Gastrocnemius medialis (tissue), 4 donors: ENCODE measurements around the gene C1orf210. TPM values are rescaled to one million over a fixed set of nuclear protein-coding genes. Genes with fewer than 3 reads are reported as not detected.

ENCODE experiments used
- ATAC-seq, 2 donors: fragments of 150-250 bp; one replicate each; pipeline ENCODE4 v1.9.1; 2016
- DNase-seq, 2 donors: peaks; one replicate each; pipeline ENCODE4 v3.0.0-alpha.2; 2019
- H3K27ac ChIP-seq, 4 donors: fragments of 200-600 bp; sonication (generic); 1 replicate in 1 of 4; 2 replicates in 3 of 4; pipeline ENCODE4 v1.5.1; 2016 to 2018; ENCODE audit warnings: mild to moderate bottlenecking in 2 of 4, moderate library complexity in 1 of 4
- H3K27me3 ChIP-seq, 3 donors: fragments of 200-600 bp; sonication (generic) in 2 of 3; 1 replicate in 1 of 3; 2 replicates in 2 of 3; pipeline versions ENCODE4 v1.5.1 to v1.6.0; 2016 to 2019; ENCODE audit warnings: mild to moderate bottlenecking in 1 of 3, moderate library complexity in 1 of 3
- H3K36me3 ChIP-seq, 2 donors: fragments of 200-600 bp; sonication (generic) in 1 of 2; one replicate each; pipeline ENCODE4 v1.5.1; 2017 to 2018
- H3K4me1 ChIP-seq, 2 donors: fragments of 200-600 bp; sonication (generic) in 1 of 2; one replicate each; pipeline ENCODE4 v1.5.1; 2016 to 2017; ENCODE audit warnings: mild to moderate bottlenecking in 2 of 2
- H3K4me3 ChIP-seq, 4 donors: fragments of 200-600 bp; sonication (generic) in 3 of 4; 1 replicate in 1 of 4; 2 replicates in 3 of 4; pipeline ENCODE4 v1.5.1; 2016 to 2019; ENCODE audit warnings: mild to moderate bottlenecking in 2 of 4
- H3K9me3 ChIP-seq, 3 donors: fragments of 200-600 bp; sonication (generic) in 2 of 3; 1 replicate in 1 of 3; 2 replicates in 2 of 3; pipeline ENCODE4 v1.5.1; 2016 to 2019
- CTCF ChIP-seq, 5 experiments: fragments of 450-650 bp in 3 of 5; fragments of 200-600 bp in 2 of 5; sonication (generic) in 2 of 5; IDR thresholded peaks in 4 of 5; conservative IDR thresholded peaks in 1 of 5; 1 replicate in 4 of 5; 2 replicates in 1 of 5; pipeline ENCODE4 v1.5.1; 2016 to 2019; ENCODE audit warnings: antibody characterized with exemption in 5 of 5, mild to moderate bottlenecking in 3 of 5, moderate library complexity in 3 of 5
- POLR2A ChIP-seq, 2 donors: fragments of 450-650 bp; IDR thresholded peaks; one replicate each; pipeline ENCODE4 v1.6.1; 2017; ENCODE audit warnings: antibody characterized with exemption in 2 of 2, mild to moderate bottlenecking in 2 of 2, moderate library complexity in 2 of 2
- in situ Hi-C, 4 donors: fragments of 200-750 bp; cut with MboI; loops; one replicate each; pipeline versions ENCODE4 v1.15.0 to v1.8.0; 2017; ENCODE audit warnings: low sequenced_read_pairs in 4 of 4
- intact Hi-C: fragments of 100-400 bp; cut with DNase I; formaldehyde crosslinking; loops from one replicate; pipeline ENCODE4 v1.15.1; 2023; ENCODE audit warnings: low total_unique reads
- total RNA-seq, 4 donors: library from RNA; depleted of rRNA; stranded (reverse); fragments of >200 nt; gene quantifications; one replicate each; pipeline versions ENCODE4 v1.1.0 to v1.2.3, GENCODE V29; 2016

Gene C1orf210
- total RNA-seq, 4 donors from 2014 or later: 0.27 TPM; not detected in 3

DNA sequence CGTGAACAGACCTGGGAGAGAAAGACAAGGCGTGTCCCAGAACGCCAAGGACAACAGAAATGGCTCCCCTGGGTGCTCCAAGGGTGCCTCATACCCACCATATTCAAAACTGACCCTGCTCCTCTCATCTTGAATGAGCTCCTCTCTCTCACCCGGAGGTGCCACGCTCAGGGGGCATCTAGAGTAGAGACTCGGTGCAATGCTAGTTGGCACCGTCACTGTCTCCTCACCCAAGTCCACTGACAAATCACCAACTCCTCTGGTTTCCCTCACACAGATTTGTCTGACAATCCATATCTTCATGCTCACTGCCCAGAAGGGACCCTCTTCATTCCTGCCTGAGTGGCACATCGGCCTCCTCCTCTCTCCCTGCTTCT lies 10.6 kb downstream of the C1orf210 start:
- H3K4me1 ChIP-seq: no peaks in the 10 kb centered on the region
- H3K4me3 ChIP-seq: no peak overlapping the region
- no peak overlapping the region for H3K27ac ChIP-seq
- ATAC-seq (no peak), DNase-seq (no peak)
- no peaks in the 10 kb centered on the region for H3K36me3 ChIP-seq
- H3K27me3 ChIP-seq: peaks cover 8 to 16% (median 11%) of the 10 kb centered on the region in 3 donors
- in situ Hi-C loops (no loop called here), intact Hi-C loops (no loop called here)
- TF ChIP-seq CTCF (IDR thresholded peaks at IDR 0.05 in 4 of 5, conservative IDR thresholded peaks at IDR 0.05 in 1 of 5): no peak
- TF ChIP-seq POLR2A (IDR thresholded peaks at IDR 0.05): no peak
- H3K9me3 ChIP-seq: no peaks in the 10 kb centered on the region

DNA sequence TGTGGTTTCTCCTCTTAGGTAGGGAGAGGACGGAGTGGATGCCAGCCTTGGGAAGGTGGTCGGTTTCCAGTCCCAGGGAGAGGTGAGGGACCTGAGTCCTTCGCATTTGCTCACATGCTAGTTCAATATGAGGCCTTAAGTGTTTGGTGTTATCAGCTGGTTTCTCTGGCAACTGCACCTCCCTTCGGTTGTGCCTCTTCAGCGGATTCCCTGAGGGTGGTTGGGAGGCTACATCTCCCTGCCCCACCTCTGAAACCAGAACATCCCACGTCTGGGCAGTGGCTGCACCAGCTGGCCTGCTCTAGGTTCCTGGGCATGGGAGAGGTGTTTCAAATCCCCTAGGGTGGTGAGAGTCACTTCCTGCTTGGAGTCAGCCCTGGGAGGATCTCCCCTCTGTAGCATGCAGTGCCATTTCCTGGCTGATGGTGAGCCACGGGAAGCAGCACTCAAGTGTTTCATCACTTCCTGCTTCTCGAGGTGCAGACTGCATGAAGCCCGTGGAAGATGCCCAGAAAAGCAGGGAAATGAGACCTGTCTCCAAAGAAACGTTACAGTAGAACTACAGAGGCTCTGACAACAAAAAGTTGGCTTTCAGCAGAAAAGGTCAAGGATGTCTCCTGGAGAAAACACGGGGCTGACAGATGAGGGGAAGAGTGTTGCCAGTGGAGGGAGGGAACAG lies 11.1 kb downstream of the C1orf210 start:
- peaks cover 8 to 16% (median 11%) of the 10 kb centered on the region in 3 donors for H3K27me3 ChIP-seq
- TF ChIP-seq POLR2A (IDR thresholded peaks at IDR 0.05) (no peak), CTCF (IDR thresholded peaks at IDR 0.05 in 4 of 5, conservative IDR thresholded peaks at IDR 0.05 in 1 of 5) (no peak)
- no peaks in the 10 kb centered on the region for H3K9me3 ChIP-seq
- ATAC-seq (peak in 1 of 2 donors; percentile 46), DNase-seq (no peak)
- H3K36me3 ChIP-seq: no peaks in the 10 kb centered on the region
- intact Hi-C loops (no loop called here), in situ Hi-C loops (no loop called here)
- H3K4me3 ChIP-seq: no peak overlapping the region
- peak overlapping the region in 1 of 4 donors; percentile 31 for H3K27ac ChIP-seq
- H3K4me1 ChIP-seq: no peaks in the 10 kb centered on the region

GRCh38 chr1:43273708-43274107 lies 11.7 kb downstream of the C1orf210 start:
- TF ChIP-seq POLR2A (IDR thresholded peaks at IDR 0.05) (no peak), CTCF (IDR thresholded peaks at IDR 0.05 in 4 of 5, conservative IDR thresholded peaks at IDR 0.05 in 1 of 5) (no peak)
- Histone ChIP-seq H3K27me3 (peaks cover 8 to 16% (median 11%) of the 10 kb centered on the region in 3 donors), H3K4me3 (no peak overlapping the region), H3K27ac (no peak overlapping the region), H3K36me3 (no peaks in the 10 kb centered on the region), H3K4me1 (no peaks in the 10 kb centered on the region), H3K9me3 (no peaks in the 10 kb centered on the region)
- ATAC-seq (no peak), DNase-seq (no peak)
- in situ Hi-C loops (no loop called here), intact Hi-C loops (no loop called here)

- in situ Hi-C loops (no loop called here), intact Hi-C loops (no loop called here)
- Histone ChIP-seq H3K36me3 (no peaks in the 10 kb centered on the region), H3K4me3 (no peak overlapping the region), H3K27me3 (peaks cover 8 to 16% (median 11%) of the 10 kb centered on the region in 3 donors), H3K4me1 (no peaks in the 10 kb centered on the region), H3K9me3 (no peaks in the 10 kb centered on the region), H3K27ac (no peak overlapping the region)
- ATAC-seq (no peak), DNase-seq (no peak)
- TF ChIP-seq CTCF (IDR thresholded peaks at IDR 0.05 in 4 of 5, conservative IDR thresholded peaks at IDR 0.05 in 1 of 5): no peak
- TF ChIP-seq POLR2A (IDR thresholded peaks at IDR 0.05): no peak
These were observed 12.5 kb downstream of the C1orf210 start for GRCh38 chr1:43272576-43273571.
